GM12874 (cell line): ENCODE measurements around the gene THOC5.

Experiments
- TF ChIP-seq, protein P1 (sequence below): IDR thresholded peaks from 2 replicates; pipeline ENCODE4 v1.5.1; 2011; ENCODE audit warnings: low read depth, mild to moderate bottlenecking, control low read depth, low read length, moderate library complexity; ENCODE audit not compliant: insufficient read depth

The THOC5 gene

DNA sequence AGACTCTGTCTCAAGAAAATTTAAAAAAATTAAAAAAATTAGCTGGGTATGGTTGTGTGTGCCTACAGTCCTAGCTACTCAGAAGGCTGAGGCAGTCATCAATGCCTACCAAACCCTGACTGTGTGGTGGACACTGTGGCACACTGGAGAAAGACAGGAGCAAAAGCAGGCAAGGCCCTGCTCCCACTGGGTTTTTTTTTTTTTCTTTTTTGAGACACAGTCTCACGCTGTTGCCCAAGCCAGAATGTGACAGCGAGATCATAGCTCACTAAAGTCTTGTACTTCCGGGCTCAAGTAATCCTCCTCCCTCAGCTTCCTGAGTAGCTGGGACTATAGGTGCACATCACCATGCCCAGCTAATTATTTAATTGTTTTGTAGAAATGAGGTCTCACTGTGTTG lies 68.9 kb downstream of the THOC5 start:
- TF ChIP-seq, protein P1, sequence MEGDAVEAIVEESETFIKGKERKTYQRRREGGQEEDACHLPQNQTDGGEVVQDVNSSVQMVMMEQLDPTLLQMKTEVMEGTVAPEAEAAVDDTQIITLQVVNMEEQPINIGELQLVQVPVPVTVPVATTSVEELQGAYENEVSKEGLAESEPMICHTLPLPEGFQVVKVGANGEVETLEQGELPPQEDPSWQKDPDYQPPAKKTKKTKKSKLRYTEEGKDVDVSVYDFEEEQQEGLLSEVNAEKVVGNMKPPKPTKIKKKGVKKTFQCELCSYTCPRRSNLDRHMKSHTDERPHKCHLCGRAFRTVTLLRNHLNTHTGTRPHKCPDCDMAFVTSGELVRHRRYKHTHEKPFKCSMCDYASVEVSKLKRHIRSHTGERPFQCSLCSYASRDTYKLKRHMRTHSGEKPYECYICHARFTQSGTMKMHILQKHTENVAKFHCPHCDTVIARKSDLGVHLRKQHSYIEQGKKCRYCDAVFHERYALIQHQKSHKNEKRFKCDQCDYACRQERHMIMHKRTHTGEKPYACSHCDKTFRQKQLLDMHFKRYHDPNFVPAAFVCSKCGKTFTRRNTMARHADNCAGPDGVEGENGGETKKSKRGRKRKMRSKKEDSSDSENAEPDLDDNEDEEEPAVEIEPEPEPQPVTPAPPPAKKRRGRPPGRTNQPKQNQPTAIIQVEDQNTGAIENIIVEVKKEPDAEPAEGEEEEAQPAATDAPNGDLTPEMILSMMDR = no peak

DNA sequence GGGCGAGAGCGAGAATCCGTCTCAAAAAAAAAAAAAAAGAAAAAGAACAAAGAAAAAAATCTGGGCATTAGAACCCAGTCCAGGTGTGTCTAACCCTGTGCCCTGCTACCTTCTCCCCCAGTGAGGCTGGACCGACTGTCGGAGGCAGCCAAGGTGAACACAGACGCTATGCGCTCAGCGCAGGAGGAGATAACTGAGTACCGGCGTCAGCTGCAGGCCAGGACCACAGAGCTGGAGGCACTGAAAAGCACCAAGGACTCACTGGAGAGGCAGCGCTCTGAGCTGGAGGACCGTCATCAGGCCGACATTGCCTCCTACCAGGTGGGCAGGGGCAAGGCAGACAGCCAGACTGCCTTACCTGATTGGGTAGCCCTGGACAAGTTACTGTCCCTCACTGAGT lies 70.3 kb downstream of the THOC5 start:
- TF ChIP-seq, protein P1 = no peak

DNA sequence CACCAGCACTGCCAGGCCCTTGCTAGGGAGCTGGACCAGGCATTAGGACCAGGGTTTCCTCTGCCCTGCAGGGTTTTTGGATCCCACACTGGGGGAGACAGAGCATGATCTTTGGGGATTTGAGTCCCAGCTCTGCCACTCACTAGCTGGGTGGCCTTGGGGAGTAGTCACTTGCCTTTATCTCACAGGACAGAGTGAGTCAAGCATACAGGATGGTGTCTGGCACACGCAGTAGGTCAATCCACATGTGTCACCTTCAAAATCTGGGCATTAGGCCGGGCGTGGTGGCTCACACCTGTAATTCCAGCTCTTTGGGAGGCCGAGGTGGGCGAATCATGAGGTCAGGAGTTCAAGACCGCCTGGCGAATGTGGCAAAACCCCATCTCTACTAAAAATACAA lies 70.8 kb downstream of the THOC5 start:
- TF ChIP-seq, protein P1 = no peak

DNA sequence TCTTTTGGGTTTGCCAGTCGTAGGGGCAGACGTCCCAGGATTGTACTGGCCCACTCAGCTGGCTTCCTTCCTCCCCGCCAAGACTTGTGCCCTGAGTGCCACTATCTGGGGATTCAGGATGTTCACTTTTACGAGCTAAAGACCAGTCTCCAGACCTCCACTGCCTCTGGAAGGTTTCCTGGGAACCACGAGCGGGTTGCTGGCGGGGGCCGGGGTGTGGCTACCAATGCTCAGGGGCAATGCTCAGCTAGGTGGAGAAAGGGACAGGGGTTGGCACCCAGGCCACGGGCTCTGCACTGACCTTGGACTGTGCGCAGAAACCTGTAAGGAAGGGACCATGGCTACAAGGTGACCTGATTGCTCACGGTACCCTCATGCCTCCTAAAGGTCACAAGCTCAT lies 71.3 kb downstream of the THOC5 start:
- TF ChIP-seq, protein P1 = no peak

DNA sequence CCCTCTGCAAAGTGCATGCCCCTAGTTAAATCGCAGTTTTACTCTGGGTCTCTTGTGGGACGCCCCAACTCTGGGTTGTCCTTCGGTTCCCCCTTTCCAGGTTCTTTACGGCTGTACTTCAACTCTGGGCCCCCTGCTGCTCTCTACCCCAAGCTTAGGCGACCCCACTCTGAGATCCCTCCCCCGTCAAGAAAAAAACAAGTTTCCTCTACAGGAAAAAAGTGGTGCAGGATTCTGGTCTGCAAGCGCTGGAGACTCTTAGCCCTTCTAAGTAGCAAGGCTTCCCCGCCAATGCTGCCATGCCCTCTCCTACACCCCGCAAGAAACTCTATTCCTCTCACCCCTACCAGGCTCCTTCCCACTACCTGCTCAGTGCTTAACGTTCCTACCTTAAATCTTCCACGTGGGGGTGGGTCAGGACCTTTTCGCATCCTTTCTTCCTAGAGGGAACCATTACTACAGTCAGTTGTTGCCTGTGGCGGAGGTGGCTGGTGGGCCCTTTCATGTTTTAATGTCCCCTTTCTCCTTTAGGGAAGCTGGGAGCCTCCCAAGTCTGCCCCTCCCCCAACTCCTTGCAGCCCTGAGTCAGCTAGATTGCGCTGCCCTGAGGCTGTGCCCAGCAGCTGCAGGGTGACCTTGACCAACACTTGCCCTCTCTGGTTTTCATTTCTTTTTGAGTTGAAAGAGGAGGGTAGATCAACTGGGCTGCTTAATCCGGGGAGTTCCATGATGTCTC lies 72.1 kb downstream of the THOC5 start:
- TF ChIP-seq, protein P1 = no peak

DNA sequence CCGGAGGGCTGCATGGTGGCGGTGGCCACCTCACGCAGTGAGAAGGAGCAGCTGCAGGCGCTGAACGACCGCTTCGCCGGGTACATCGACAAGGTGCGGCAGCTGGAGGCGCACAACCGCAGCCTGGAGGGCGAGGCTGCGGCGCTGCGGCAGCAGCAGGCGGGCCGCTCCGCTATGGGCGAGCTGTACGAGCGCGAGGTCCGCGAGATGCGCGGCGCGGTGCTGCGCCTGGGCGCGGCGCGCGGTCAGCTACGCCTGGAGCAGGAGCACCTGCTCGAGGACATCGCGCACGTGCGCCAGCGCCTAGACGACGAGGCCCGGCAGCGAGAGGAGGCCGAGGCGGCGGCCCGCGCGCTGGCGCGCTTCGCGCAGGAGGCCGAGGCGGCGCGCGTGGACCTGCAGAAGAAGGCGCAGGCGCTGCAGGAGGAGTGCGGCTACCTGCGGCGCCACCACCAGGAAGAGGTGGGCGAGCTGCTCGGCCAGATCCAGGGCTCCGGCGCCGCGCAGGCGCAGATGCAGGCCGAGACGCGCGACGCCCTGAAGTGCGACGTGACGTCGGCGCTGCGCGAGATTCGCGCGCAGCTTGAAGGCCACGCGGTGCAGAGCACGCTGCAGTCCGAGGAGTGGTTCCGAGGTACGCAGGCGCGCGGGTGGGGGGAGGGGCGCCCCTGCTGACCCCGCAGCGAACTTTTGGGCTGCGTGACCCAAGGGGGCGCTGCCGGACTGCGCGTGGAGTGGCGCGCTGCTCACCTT lies 72.9 kb downstream of the THOC5 start:
- TF ChIP-seq, protein P1 = no peak

DNA sequence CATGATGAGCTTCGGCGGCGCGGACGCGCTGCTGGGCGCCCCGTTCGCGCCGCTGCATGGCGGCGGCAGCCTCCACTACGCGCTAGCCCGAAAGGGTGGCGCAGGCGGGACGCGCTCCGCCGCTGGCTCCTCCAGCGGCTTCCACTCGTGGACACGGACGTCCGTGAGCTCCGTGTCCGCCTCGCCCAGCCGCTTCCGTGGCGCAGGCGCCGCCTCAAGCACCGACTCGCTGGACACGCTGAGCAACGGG lies 73.4 kb downstream of the THOC5 start:
- TF ChIP-seq, protein P1 = no peak
